Activated T-helper 1 cell treated with anti-CD3 and anti-CD28 coated beads, Interleukin-12 subunit alpha, Interleukin-12 subunit beta, Interleukin-2, Interleukin-4 antibody, amounts not matched to agents 30 ng/mL and 10 ng/mL and 1 ng/mL, durations not matched to agents 14 hours and 24 hours and 36 hours (primary cell): ENCODE data around the gene SYNJ2. TPM values are rescaled to one million over a fixed set of nuclear protein-coding genes. Genes with fewer than 3 reads are reported as not detected.

Source experiments
- DNase-seq: peaks from one replicate; pipeline ENCODE4 v3.0.0; 2021; ENCODE audit warnings: low spot score
- H3K27ac Mint-ChIP-seq: one replicate; pipeline ENCODE4 v1.8.0; 2021; ENCODE audit warnings: mild to moderate bottlenecking, mixed read lengths
- H3K27me3 Mint-ChIP-seq: one replicate; pipeline ENCODE4 v1.8.0; 2022; ENCODE audit warnings: mild to moderate bottlenecking, moderate library complexity, mixed read lengths; ENCODE audit not compliant: insufficient read depth
- H3K36me3 Mint-ChIP-seq: one replicate; pipeline ENCODE4 v1.8.0; 2021; ENCODE audit warnings: low read depth, mixed read lengths
- H3K4me1 Mint-ChIP-seq: one replicate; pipeline ENCODE4 v1.8.0; 2021; ENCODE audit warnings: low read depth, mixed read lengths
- H3K4me3 Mint-ChIP-seq: one replicate; pipeline ENCODE4 v1.8.0; 2021; ENCODE audit warnings: mild to moderate bottlenecking, moderate library complexity, mixed read lengths
- H3K9me3 Mint-ChIP-seq: one replicate; pipeline ENCODE4 v1.8.0; 2021; ENCODE audit warnings: mixed read lengths
- intact Hi-C: fragments of 100-400 bp; cut with micrococcal nuclease; formaldehyde crosslinking; loops from one replicate; pipeline ENCODE4 v1.15.1; 2024
- total RNA-seq: library from RNA; stranded (reverse); gene quantifications from 2 replicates; pipeline ENCODE4 v1.2.3, GENCODE V29; 2022

The SYNJ2 gene
- total RNA-seq, 1 donor from 2014 or later: 31.2 TPM

- Mint-ChIP-seq H3K27ac (no peak overlapping the region), H3K36me3 (peaks cover 24% of the 10 kb centered on the region)
- intact Hi-C loops: no loop called here
Measured at GRCh38 chr6:158110986-158111385, 129.3 kb downstream of the SYNJ2 start.

GRCh38 chr6:158111987-158112386, 130.3 kb downstream of the SYNJ2 start:
- peaks cover 25% of the 10 kb centered on the region for H3K36me3 Mint-ChIP-seq
- intact Hi-C loops: no loop called here

More at GRCh38 chr6:158110986-158111385, 129.3 kb downstream of the SYNJ2 start:
- DNase-seq: no peak
- H3K27me3 Mint-ChIP-seq: no peaks in the 10 kb centered on the region
- H3K4me3 Mint-ChIP-seq: no peak overlapping the region
- no peaks in the 10 kb centered on the region for H3K4me1 Mint-ChIP-seq
- no peaks in the 10 kb centered on the region for H3K9me3 Mint-ChIP-seq

GRCh38 chr6:158113802-158114201, 132.1 kb downstream of the SYNJ2 start:
- no peak for DNase-seq
- intact Hi-C loops: no loop called here
- Mint-ChIP-seq H3K9me3 (no peaks in the 10 kb centered on the region), H3K4me3 (no peak overlapping the region), H3K4me1 (no peaks in the 10 kb centered on the region), H3K27me3 (no peaks in the 10 kb centered on the region), H3K27ac (no peak overlapping the region), H3K36me3 (peaks cover 25% of the 10 kb centered on the region)

More at GRCh38 chr6:158111987-158112386, 130.3 kb downstream of the SYNJ2 start:
- H3K27me3 Mint-ChIP-seq: no peaks in the 10 kb centered on the region
- no peaks in the 10 kb centered on the region for H3K9me3 Mint-ChIP-seq
- H3K4me3 Mint-ChIP-seq: no peak overlapping the region
- DNase-seq: no peak
- H3K4me1 Mint-ChIP-seq: no peaks in the 10 kb centered on the region
- no peak overlapping the region for H3K27ac Mint-ChIP-seq

- H3K4me3 Mint-ChIP-seq: no peak overlapping the region
- DNase-seq: no peak
- intact Hi-C loops: no loop called here
- no peaks in the 10 kb centered on the region for H3K27me3 Mint-ChIP-seq
- peaks cover 18% of the 10 kb centered on the region for H3K36me3 Mint-ChIP-seq
- no peaks in the 10 kb centered on the region for H3K9me3 Mint-ChIP-seq
- no peaks in the 10 kb centered on the region for H3K4me1 Mint-ChIP-seq
- H3K27ac Mint-ChIP-seq: no peak overlapping the region
Measured at GRCh38 chr6:158115102-158115501, 133.4 kb downstream of the SYNJ2 start.

- H3K27ac Mint-ChIP-seq: no peak overlapping the region
- H3K9me3 Mint-ChIP-seq: no peaks in the 10 kb centered on the region
- H3K4me1 Mint-ChIP-seq: no peaks in the 10 kb centered on the region
- DNase-seq: no peak
- intact Hi-C loops: no loop called here
- peaks cover 20% of the 10 kb centered on the region for H3K36me3 Mint-ChIP-seq
- H3K27me3 Mint-ChIP-seq: no peaks in the 10 kb centered on the region
- no peak overlapping the region for H3K4me3 Mint-ChIP-seq
Measured at GRCh38 chr6:158115508-158115907, 133.8 kb downstream of the SYNJ2 start.

- Mint-ChIP-seq H3K27ac (no peak overlapping the region), H3K27me3 (no peaks in the 10 kb centered on the region), H3K4me3 (no peak overlapping the region), H3K9me3 (no peaks in the 10 kb centered on the region), H3K4me1 (no peaks in the 10 kb centered on the region), H3K36me3 (peaks cover 21% of the 10 kb centered on the region)
- intact Hi-C loops: no loop called here
- no peak for DNase-seq
Measured at GRCh38 chr6:158118886-158119285, 137.2 kb downstream of the SYNJ2 start.

- H3K4me1 Mint-ChIP-seq: no peaks in the 10 kb centered on the region
- intact Hi-C loops: no loop called here
- no peak overlapping the region for H3K4me3 Mint-ChIP-seq
- no peak overlapping the region for H3K27ac Mint-ChIP-seq
- peaks cover 23% of the 10 kb centered on the region for H3K36me3 Mint-ChIP-seq
- no peaks in the 10 kb centered on the region for H3K27me3 Mint-ChIP-seq
- H3K9me3 Mint-ChIP-seq: no peaks in the 10 kb centered on the region
- no peak for DNase-seq
Measured at GRCh38 chr6:158121335-158121734, 139.7 kb downstream of the SYNJ2 start.

- Mint-ChIP-seq H3K4me1 (no peaks in the 10 kb centered on the region), H3K4me3 (no peak overlapping the region), H3K9me3 (no peaks in the 10 kb centered on the region), H3K36me3 (peaks cover 22% of the 10 kb centered on the region), H3K27ac (no peak overlapping the region), H3K27me3 (no peaks in the 10 kb centered on the region)
- DNase-seq: no peak
- intact Hi-C loops: no loop called here
Measured at GRCh38 chr6:158122048-158122447, 140.4 kb downstream of the SYNJ2 start.

- H3K36me3 Mint-ChIP-seq: peaks cover 32% of the 10 kb centered on the region
Measured at GRCh38 chr6:158124288-158124687, 142.6 kb downstream of the SYNJ2 start.

GRCh38 chr6:158125271-158125670, 143.6 kb downstream of the SYNJ2 start:
- intact Hi-C loops: no loop called here
- Mint-ChIP-seq H3K9me3 (no peaks in the 10 kb centered on the region), H3K4me3 (no peak overlapping the region), H3K27me3 (no peaks in the 10 kb centered on the region), H3K27ac (no peak overlapping the region), H3K36me3 (peaks cover 32% of the 10 kb centered on the region), H3K4me1 (no peaks in the 10 kb centered on the region)
- no peak for DNase-seq

More at GRCh38 chr6:158124288-158124687, 142.6 kb downstream of the SYNJ2 start:
- no peaks in the 10 kb centered on the region for H3K9me3 Mint-ChIP-seq
- intact Hi-C loops: no loop called here
- no peaks in the 10 kb centered on the region for H3K4me1 Mint-ChIP-seq
- H3K4me3 Mint-ChIP-seq: no peak overlapping the region
- no peaks in the 10 kb centered on the region for H3K27me3 Mint-ChIP-seq
- H3K27ac Mint-ChIP-seq: no peak overlapping the region
- DNase-seq: no peak

GRCh38 chr6:158131926-158132325, 150.3 kb downstream of the SYNJ2 start:
- DNase-seq: no peak
- intact Hi-C loops: no loop called here

GRCh38 chr6:158142789-158143188, 161.1 kb downstream of the SYNJ2 start:
- H3K4me3 Mint-ChIP-seq: no peak overlapping the region
- DNase-seq: no peak
- H3K36me3 Mint-ChIP-seq: peaks cover 22% of the 10 kb centered on the region
- H3K27ac Mint-ChIP-seq: no peak overlapping the region
- intact Hi-C loops: no loop called here
- no peaks in the 10 kb centered on the region for H3K27me3 Mint-ChIP-seq
- H3K4me1 Mint-ChIP-seq: peaks cover 9% of the 10 kb centered on the region
- no peaks in the 10 kb centered on the region for H3K9me3 Mint-ChIP-seq

More at GRCh38 chr6:158131926-158132325, 150.3 kb downstream of the SYNJ2 start:
- no peak overlapping the region for H3K4me3 Mint-ChIP-seq
- no peaks in the 10 kb centered on the region for H3K4me1 Mint-ChIP-seq
- H3K9me3 Mint-ChIP-seq: no peaks in the 10 kb centered on the region
- no peak overlapping the region for H3K27ac Mint-ChIP-seq
- H3K27me3 Mint-ChIP-seq: no peaks in the 10 kb centered on the region
- peaks cover 10% of the 10 kb centered on the region for H3K36me3 Mint-ChIP-seq

GRCh38 chr6:158143700-158144099, 162.0 kb downstream of the SYNJ2 start:
- no peaks in the 10 kb centered on the region for H3K9me3 Mint-ChIP-seq
- intact Hi-C loops: no loop called here
- no peak for DNase-seq
- H3K4me3 Mint-ChIP-seq: no peak overlapping the region
- peaks cover 4% of the 10 kb centered on the region for H3K4me1 Mint-ChIP-seq
- H3K27ac Mint-ChIP-seq: no peak overlapping the region
- peaks cover 24% of the 10 kb centered on the region for H3K36me3 Mint-ChIP-seq
- H3K27me3 Mint-ChIP-seq: no peaks in the 10 kb centered on the region
